WTC11 (cell line): ENCODE measurements around the gene RBM20. TPM values are rescaled to one million over a fixed set of nuclear protein-coding genes. Genes with fewer than 3 reads are reported as not detected.

ENCODE experiments used
- ATAC-seq: fragments of 200-7000 bp; cut with Tn5 transposase; 2 replicates; pipeline ENCODE4 v1.10.0; 2021; ENCODE audit warnings: mild to moderate bottlenecking, moderate library complexity
- CTCF ChIA-PET: fragments of 300-600 bp; sonication (Branson Sonifier 250); formaldehyde crosslinking; loops from one replicate; lab custom pipeline; 2021; ENCODE audit warnings: antibody characterized with exemption; lab: Charles Lee
- POLR2A ChIA-PET: fragments of 350-600 bp; sonication (Branson Sonifier 250); formaldehyde crosslinking; loops from one replicate; lab custom pipeline; 2021; ENCODE audit warnings: antibody characterized with exemption; lab: Charles Lee
- DNase-seq: peaks from one replicate; pipeline ENCODE4 v3.0.0; 2021; ENCODE audit warnings: low spot score
- H3K27ac Mint-ChIP-seq: 2 replicates; pipeline ENCODE4 v1.8.0; 2021; ENCODE audit warnings: mixed read lengths
- H3K27me3 Mint-ChIP-seq: 2 replicates; pipeline ENCODE4 v1.8.0; 2021; ENCODE audit warnings: low read depth, mild to moderate bottlenecking, moderate library complexity, mixed read lengths
- H3K36me3 Mint-ChIP-seq: 2 replicates; pipeline ENCODE4 v1.8.0; 2021; ENCODE audit warnings: mixed read lengths
- H3K4me1 Mint-ChIP-seq: 2 replicates; pipeline ENCODE4 v1.8.0; 2022; ENCODE audit warnings: mixed read lengths
- H3K4me3 Mint-ChIP-seq: 2 replicates; pipeline ENCODE4 v1.8.0; 2021; ENCODE audit warnings: mild to moderate bottlenecking, moderate library complexity, mixed read lengths
- H3K9me3 Mint-ChIP-seq: 2 replicates; pipeline ENCODE4 v1.8.0; 2021; ENCODE audit warnings: mixed read lengths
- AFF4 ChIP-seq: sonication (generic); formaldehyde crosslinking; IDR thresholded peaks from 2 replicates; pipeline ENCODE4 v1.8.1; 2023; ENCODE audit warnings: mild to moderate bottlenecking, missing genetic modification reagents, borderline replicate concordance
- CBFB ChIP-seq: sonication (generic); formaldehyde crosslinking; IDR thresholded peaks from 2 replicates; pipeline ENCODE4 v1.8.1; 2022; ENCODE audit warnings: mild to moderate bottlenecking, low read depth, missing genetic modification reagents
- CREM ChIP-seq: sonication (generic); formaldehyde crosslinking; IDR thresholded peaks from 2 replicates; pipeline ENCODE4 v1.8.1; 2022; ENCODE audit warnings: mild to moderate bottlenecking, missing genetic modification reagents, moderate library complexity
- ESRRA ChIP-seq: sonication (generic); formaldehyde crosslinking; IDR thresholded peaks from 2 replicates; pipeline ENCODE4 v1.8.1; 2022; ENCODE audit warnings: mild to moderate bottlenecking, missing genetic modification reagents, borderline replicate concordance
- FOXP1 ChIP-seq: sonication (generic); formaldehyde crosslinking; IDR thresholded peaks from 2 replicates; pipeline ENCODE4 v1.8.0; 2022; ENCODE audit warnings: missing genetic modification reagents, mild to moderate bottlenecking, moderate library complexity, borderline replicate concordance
- GTF2I ChIP-seq: fragments of 250-450 bp; sonication (Bioruptor Pico); conservative IDR thresholded peaks from 2 replicates; pipeline ENCODE4 v1.4.0; 2021; ENCODE audit warnings: mild to moderate bottlenecking
- NFE2L1 ChIP-seq: sonication (generic); formaldehyde crosslinking; IDR thresholded peaks from 2 replicates; pipeline ENCODE4 v1.8.1; 2023; ENCODE audit warnings: missing genetic modification reagents
- NR3C1 ChIP-seq: sonication (generic); formaldehyde crosslinking; conservative IDR thresholded peaks from 2 replicates; pipeline ENCODE4 v1.8.1; 2023; ENCODE audit warnings: low read depth, mild to moderate bottlenecking, missing genetic modification reagents
- RORB ChIP-seq: fragments of 250-450 bp; sonication (Bioruptor Pico); IDR thresholded peaks from 2 replicates; pipeline ENCODE4 v1.9.0; 2021; ENCODE audit warnings: mild to moderate bottlenecking
- SOX15 ChIP-seq: fragments of 250-450 bp; sonication (Bioruptor Pico); IDR thresholded peaks from 2 replicates; pipeline ENCODE4 v1.9.0; 2021; ENCODE audit warnings: mild to moderate bottlenecking
- SP1 ChIP-seq: sonication (generic); formaldehyde crosslinking; conservative IDR thresholded peaks from 2 replicates; pipeline ENCODE4 v1.8.1; 2022; ENCODE audit warnings: missing genetic modification reagents
- TEAD1 ChIP-seq: sonication (generic); formaldehyde crosslinking; IDR thresholded peaks from 2 replicates; pipeline ENCODE4 v1.8.0; 2022; ENCODE audit warnings: mild to moderate bottlenecking, missing genetic modification reagents
- ZMAT4 ChIP-seq: fragments of 250-450 bp; sonication (Bioruptor Pico); IDR thresholded peaks from 2 replicates; pipeline ENCODE4 v1.9.0; 2021; ENCODE audit warnings: mild to moderate bottlenecking
- ZNF138 ChIP-seq: sonication (generic); formaldehyde crosslinking; conservative IDR thresholded peaks from 2 replicates; pipeline ENCODE4 v1.8.1; 2022; ENCODE audit warnings: mild to moderate bottlenecking, moderate library complexity, missing genetic modification reagents
- ZNF219 ChIP-seq: sonication (generic); formaldehyde crosslinking; IDR thresholded peaks from 2 replicates; pipeline ENCODE4 v1.8.0; 2023; ENCODE audit warnings: missing genetic modification reagents, mild to moderate bottlenecking, borderline replicate concordance
- ZNF416 ChIP-seq: fragments of 250-450 bp; sonication (Bioruptor Pico); IDR thresholded peaks from 2 replicates; pipeline ENCODE4 v1.9.0; 2021; ENCODE audit warnings: mild to moderate bottlenecking, inconsistent platforms
- ZNF671 ChIP-seq: fragments of 250-450 bp; sonication (Bioruptor Pico); IDR thresholded peaks from 2 replicates; pipeline ENCODE4 v1.8.0; 2021; ENCODE audit warnings: mild to moderate bottlenecking
- ZSCAN18 ChIP-seq: fragments of 250-450 bp; sonication (Bioruptor Pico); IDR thresholded peaks from 2 replicates; pipeline ENCODE4 v2.1.2; 2022; ENCODE audit warnings: mild to moderate bottlenecking, moderate library complexity
- total RNA-seq: library from RNA; stranded (reverse); gene quantifications from 3 replicates; pipeline ENCODE4 v1.2.3, GENCODE V29; 2021
- TF ChIP-seq, protein P1 (sequence below): sonication (generic); formaldehyde crosslinking; IDR thresholded peaks from 2 replicates; pipeline ENCODE4 v1.8.1; 2023; ENCODE audit warnings: mild to moderate bottlenecking, moderate library complexity, missing genetic modification reagents
- TF ChIP-seq, protein P2 (sequence below): sonication (generic); formaldehyde crosslinking; IDR thresholded peaks from 2 replicates; pipeline ENCODE4 v1.8.1; 2023; ENCODE audit warnings: mild to moderate bottlenecking, missing genetic modification reagents, moderate library complexity
- TF ChIP-seq, protein P3 (sequence below): sonication (generic); formaldehyde crosslinking; IDR thresholded peaks from 2 replicates; pipeline ENCODE4 v1.8.1; 2023; ENCODE audit warnings: mild to moderate bottlenecking, missing genetic modification reagents
- TF ChIP-seq, protein P4 (sequence below): sonication (generic); formaldehyde crosslinking; IDR thresholded peaks from 2 replicates; pipeline ENCODE4 v1.8.1; 2022; ENCODE audit warnings: missing genetic modification reagents, borderline replicate concordance

The RBM20 gene
- total RNA-seq, 1 experiment from 2014 or later: 0.52 TPM

DNA sequence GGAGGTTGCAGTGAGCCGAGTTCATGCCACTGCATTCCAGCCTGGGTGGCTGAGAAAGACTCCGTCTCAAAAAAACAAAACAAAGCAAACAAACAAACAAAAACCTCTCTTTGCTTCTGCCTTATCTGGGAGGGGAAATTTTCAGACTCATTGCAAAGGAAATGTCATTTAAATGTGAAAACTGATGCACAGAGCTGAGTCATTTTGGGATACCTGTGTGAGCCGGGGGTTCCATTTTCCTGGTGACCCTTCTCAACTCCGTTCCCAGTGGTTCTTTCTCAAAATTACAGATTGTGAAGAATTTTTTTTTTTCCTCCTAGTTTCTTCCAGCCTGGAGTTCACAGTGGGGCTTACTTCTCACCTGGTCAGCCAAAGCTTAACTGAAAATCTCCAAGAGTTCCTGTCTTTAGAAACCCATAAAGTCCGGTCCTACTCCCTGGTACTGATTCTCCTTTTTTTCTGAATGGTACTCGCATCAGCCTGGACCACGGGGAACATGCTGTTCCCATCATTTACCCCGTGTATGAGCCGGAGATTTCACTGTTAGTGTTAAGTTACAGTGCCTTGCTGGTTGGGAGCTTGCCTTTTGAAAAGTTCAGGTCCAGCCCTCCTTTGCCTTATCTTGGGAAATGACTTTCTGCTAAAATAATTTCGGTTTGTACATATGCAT lies 56.9 kb downstream of the RBM20 start (continued):
- TF ChIP-seq, protein P1, sequence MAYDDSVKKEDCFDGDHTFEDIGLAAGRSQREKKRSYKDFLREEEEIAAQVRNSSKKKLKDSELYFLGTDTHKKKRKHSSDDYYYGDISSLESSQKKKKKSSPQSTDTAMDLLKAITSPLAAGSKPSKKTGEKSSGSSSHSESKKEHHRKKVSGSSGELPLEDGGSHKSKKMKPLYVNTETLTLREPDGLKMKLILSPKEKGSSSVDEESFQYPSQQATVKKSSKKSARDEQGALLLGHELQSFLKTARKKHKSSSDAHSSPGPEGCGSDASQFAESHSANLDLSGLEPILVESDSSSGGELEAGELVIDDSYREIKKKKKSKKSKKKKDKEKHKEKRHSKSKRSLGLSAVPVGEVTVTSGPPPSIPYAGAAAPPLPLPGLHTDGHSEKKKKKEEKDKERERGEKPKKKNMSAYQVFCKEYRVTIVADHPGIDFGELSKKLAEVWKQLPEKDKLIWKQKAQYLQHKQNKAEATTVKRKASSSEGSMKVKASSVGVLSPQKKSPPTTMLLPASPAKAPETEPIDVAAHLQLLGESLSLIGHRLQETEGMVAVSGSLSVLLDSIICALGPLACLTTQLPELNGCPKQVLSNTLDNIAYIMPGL: no peak
- TF ChIP-seq ZNF219 (CRISPR knock-in tag) (no peak), SOX15 (CRISPR knock-in tag) (no peak), ZNF138 (CRISPR knock-in tag) (no peak)

DNA sequence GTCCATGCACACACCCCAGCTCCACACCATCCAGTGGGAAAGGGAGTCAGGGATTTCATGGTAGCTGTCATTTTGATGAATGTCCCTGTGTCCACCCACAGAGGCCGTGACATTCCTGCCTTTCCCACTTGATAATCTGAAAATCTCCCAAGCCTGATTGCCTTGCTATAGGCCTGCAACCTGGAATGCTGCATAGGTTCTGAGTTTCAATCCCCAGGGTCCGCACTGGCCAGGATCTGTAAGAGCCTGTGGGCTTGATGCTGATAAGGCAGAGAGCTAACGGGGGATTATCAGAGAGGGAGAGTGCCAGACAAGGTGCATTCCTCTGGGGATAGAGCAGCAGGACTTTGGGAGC lies 57.5 kb downstream of the RBM20 start:
- ATAC-seq (peak; percentile 57), DNase-seq (no peak)
- H3K27me3 Mint-ChIP-seq: no peaks in the 10 kb centered on the region
- no peaks in the 10 kb centered on the region for H3K36me3 Mint-ChIP-seq
- ChIA-PET POLR2A (no interaction called here), CTCF (interaction anchor here (0.6 to 1.8 kb wide), 5 partner anchors 15 to 395 kb away, joined by 3 to 9 read pairs (median 3); no protein-coding TSS in a partner anchor)
- H3K4me3 Mint-ChIP-seq: no peak overlapping the region
- H3K9me3 Mint-ChIP-seq: no peaks in the 10 kb centered on the region
- no peak for TF ChIP-seq CBFB (CRISPR knock-in tag)
- peaks cover 21% of the 10 kb centered on the region for H3K4me1 Mint-ChIP-seq
- no peak overlapping the region for H3K27ac Mint-ChIP-seq

- Mint-ChIP-seq H3K27ac (no peak overlapping the region), H3K36me3 (no peaks in the 10 kb centered on the region), H3K4me1 (peaks cover 29% of the 10 kb centered on the region), H3K4me3 (no peak overlapping the region), H3K27me3 (no peaks in the 10 kb centered on the region), H3K9me3 (no peaks in the 10 kb centered on the region)
- no peak for DNase-seq
- CTCF ChIA-PET: no interaction called here
- POLR2A ChIA-PET: no interaction called here
- no peak for ATAC-seq
- TF ChIP-seq NR3C1 (CRISPR knock-in tag): no peak
- no peak for TF ChIP-seq AFF4
- no peak for TF ChIP-seq TEAD1 (CRISPR knock-in tag)
- TF ChIP-seq ZNF416 (CRISPR knock-in tag): no peak
- TF ChIP-seq CREM (CRISPR knock-in tag): no peak
- TF ChIP-seq, protein P2, sequence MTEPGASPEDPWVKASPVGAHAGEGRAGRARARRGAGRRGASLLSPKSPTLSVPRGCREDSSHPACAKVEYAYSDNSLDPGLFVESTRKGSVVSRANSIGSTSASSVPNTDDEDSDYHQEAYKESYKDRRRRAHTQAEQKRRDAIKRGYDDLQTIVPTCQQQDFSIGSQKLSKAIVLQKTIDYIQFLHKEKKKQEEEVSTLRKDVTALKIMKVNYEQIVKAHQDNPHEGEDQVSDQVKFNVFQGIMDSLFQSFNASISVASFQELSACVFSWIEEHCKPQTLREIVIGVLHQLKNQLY: no peak
- TF ChIP-seq ZSCAN18 (CRISPR knock-in tag): no peak
- TF ChIP-seq ZMAT4 (CRISPR knock-in tag): no peak
- TF ChIP-seq, protein P3, sequence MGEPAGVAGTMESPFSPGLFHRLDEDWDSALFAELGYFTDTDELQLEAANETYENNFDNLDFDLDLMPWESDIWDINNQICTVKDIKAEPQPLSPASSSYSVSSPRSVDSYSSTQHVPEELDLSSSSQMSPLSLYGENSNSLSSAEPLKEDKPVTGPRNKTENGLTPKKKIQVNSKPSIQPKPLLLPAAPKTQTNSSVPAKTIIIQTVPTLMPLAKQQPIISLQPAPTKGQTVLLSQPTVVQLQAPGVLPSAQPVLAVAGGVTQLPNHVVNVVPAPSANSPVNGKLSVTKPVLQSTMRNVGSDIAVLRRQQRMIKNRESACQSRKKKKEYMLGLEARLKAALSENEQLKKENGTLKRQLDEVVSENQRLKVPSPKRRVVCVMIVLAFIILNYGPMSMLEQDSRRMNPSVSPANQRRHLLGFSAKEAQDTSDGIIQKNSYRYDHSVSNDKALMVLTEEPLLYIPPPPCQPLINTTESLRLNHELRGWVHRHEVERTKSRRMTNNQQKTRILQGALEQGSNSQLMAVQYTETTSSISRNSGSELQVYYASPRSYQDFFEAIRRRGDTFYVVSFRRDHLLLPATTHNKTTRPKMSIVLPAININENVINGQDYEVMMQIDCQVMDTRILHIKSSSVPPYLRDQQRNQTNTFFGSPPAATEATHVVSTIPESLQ: no peak
- TF ChIP-seq ESRRA (CRISPR knock-in tag): no peak
- TF ChIP-seq, protein P4, sequence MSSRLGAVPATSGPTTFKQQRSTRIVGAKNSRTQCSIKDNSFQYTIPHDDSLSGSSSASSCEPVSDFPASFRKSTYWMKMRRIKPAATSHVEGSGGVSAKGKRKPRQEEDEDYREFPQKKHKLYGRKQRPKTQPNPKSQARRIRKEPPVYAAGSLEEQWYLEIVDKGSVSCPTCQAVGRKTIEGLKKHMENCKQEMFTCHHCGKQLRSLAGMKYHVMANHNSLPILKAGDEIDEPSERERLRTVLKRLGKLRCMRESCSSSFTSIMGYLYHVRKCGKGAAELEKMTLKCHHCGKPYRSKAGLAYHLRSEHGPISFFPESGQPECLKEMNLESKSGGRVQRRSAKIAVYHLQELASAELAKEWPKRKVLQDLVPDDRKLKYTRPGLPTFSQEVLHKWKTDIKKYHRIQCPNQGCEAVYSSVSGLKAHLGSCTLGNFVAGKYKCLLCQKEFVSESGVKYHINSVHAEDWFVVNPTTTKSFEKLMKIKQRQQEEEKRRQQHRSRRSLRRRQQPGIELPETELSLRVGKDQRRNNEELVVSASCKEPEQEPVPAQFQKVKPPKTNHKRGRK (CRISPR knock-in tag): no peak
- TF ChIP-seq RORB (CRISPR knock-in tag): no peak
- TF ChIP-seq NFE2L1 (CRISPR knock-in tag): no peak
- TF ChIP-seq SP1 (CRISPR knock-in tag): no peak
- no peak for TF ChIP-seq FOXP1 (CRISPR knock-in tag)
- TF ChIP-seq ZNF671 (CRISPR knock-in tag): no peak
- no peak for TF ChIP-seq GTF2I (CRISPR knock-in tag)
These were observed 59.9 kb downstream of the RBM20 start for GRCh38 chr10:110704070-110704469.
